ENCODE measurements around the gene ZNF582. TPM values are rescaled to one million over a fixed set of nuclear protein-coding genes. Genes with fewer than 3 reads are reported as not detected.
A peak's percentile ranks its signal among the peaks of the same experiment; 100 is the strongest.

Gene ZNF582
- total RNA-seq, 2 experiments from 2014 or later: 0.98 to 1.8 TPM

DNA sequence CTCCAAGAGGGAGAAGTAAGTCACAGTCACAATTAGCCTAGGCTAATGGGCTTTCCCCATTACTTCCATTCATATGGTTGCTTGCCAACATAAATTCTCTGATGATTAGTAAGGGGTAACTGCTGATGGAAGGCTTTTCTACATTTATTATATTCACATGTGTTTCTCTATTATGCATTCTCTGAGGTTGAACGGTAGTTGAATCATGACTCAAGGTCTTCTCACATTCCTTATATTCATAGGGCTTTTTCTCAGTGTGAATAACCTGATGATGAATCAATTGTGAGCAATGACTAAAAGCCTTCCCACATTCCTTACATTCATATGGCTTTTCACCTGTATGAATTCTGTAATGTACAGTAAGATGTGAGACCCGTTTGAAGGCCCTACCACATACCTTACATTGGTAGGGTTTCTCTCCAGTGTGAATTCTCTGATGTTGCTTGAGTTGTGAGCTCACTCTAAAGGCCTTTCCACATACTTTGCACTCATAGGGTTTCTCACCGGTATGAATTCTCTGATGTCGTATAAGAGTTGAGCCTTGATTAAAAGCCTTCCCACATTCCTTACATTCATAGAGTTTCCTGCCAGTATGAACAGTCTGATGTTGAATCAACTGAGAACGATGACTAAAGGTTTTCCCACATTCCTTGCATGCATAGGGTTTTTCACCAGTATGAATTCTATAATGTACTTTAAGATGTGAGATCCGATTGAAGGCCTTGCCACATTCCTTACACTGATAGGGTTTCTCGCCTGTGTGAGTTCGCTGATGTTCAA lies 9.3 kb downstream of the ZNF582 start:
- H3K4me1 Mint-ChIP-seq: peaks cover 7% of the 10 kb centered on the region
- CTCF ChIA-PET: no interaction called here

DNA sequence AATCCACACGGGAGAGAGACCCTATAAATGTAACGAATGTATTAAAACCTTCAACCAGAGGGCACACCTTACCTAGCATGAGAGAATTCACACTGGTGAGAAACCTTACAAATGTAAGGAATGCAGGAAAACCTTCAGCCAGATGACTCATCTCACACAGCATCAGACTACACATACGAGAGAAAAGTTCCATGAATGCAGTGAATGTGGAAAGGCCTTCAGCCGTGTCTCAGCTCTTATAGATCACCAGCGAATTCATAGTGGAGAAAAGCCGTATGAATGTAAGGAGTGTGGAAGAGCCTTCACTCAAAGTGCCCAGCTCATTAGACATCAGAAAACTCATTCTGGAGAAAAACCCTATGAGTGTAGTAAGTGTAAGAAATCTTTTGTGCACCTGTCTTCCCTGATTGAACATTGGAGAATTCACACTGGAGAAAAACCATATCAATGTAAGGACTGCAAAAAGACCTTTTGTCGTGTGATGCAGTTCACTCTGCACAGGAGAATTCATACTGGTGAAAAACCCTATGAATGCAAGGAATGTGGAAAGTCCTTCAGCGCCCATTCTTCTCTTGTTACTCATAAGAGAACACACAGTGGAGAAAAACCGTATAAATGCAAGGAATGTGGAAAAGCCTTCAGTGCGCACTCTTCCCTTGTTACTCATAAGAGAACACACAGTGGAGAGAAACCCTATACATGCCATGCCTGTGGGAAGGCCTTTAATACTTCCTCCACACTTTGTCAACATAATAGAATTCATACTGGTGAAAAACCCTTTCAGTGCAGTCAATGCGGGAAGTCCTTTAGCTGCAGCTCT lies 16.0 kb downstream of the ZNF582 start:
- intact Hi-C loops (cut with DNase I, micrococcal nuclease): no loop called here
- ATAC-seq (no peak), DNase-seq (no peak)
- ChIA-PET POLR2A (no interaction called here), CTCF (no interaction called here)
- Mint-ChIP-seq H3K4me1 (peaks cover 7% of the 10 kb centered on the region), H3K9me3 (ENCODE audit: low read depth) (peaks cover 77% of the 10 kb centered on the region), H3K27me3 (no peaks in the 10 kb centered on the region), H3K36me3 (ENCODE audit: low read depth) (peaks cover 83% of the 10 kb centered on the region), H3K27ac (no peak overlapping the region), H3K4me3 (no peak overlapping the region)

More for the DNA sequence above, 9.3 kb downstream of the ZNF582 start:
- DNase-seq: no peak
- peaks cover 70% of the 10 kb centered on the region for H3K36me3 Mint-ChIP-seq (ENCODE audit: low read depth)
- peaks cover 52% of the 10 kb centered on the region for H3K9me3 Mint-ChIP-seq (ENCODE audit: low read depth)
- no peak for ATAC-seq
- POLR2A ChIA-PET: no interaction called here
- intact Hi-C loops (cut with DNase I, micrococcal nuclease): no loop called here
- no peak overlapping the region for H3K27ac Mint-ChIP-seq
- no peaks in the 10 kb centered on the region for H3K27me3 Mint-ChIP-seq
- no peak overlapping the region for H3K4me3 Mint-ChIP-seq

DNA sequence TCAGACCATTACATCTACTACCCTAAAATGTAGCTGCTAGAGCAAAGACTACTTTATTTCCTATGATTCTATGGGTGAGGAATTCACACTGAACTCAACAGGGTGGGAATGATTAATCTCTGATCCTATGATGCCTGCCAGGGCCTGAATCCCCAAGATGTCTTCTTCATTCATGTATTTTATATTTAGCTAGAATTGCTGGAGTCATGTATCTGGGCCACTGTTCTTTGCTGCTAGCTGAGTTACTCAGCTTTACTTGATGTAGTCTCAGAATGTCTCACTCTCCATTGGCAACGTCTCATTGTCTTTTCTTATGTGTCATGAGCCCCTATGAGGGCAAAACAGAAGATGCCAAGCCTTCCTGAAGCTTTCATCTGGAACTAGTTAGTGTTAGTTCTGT lies 21.1 kb downstream of the ZNF582 start:
- no peak for ATAC-seq
- POLR2A ChIA-PET: no interaction called here
- H3K4me1 Mint-ChIP-seq: peaks cover 19% of the 10 kb centered on the region
- H3K36me3 Mint-ChIP-seq (ENCODE audit: low read depth): peaks cover 89% of the 10 kb centered on the region
- CTCF ChIA-PET: interaction anchor here (0.7 to 0.9 kb wide), 2 partner anchors 16 to 24 kb away, joined by 3 read pairs; no protein-coding TSS in a partner anchor
- H3K27ac Mint-ChIP-seq: no peak overlapping the region
- intact Hi-C loops (cut with DNase I, micrococcal nuclease): no loop called here
- H3K27me3 Mint-ChIP-seq: no peaks in the 10 kb centered on the region
- H3K4me3 Mint-ChIP-seq: no peak overlapping the region
- DNase-seq: no peak
- H3K9me3 Mint-ChIP-seq (ENCODE audit: low read depth): peaks cover 63% of the 10 kb centered on the region

DNA sequence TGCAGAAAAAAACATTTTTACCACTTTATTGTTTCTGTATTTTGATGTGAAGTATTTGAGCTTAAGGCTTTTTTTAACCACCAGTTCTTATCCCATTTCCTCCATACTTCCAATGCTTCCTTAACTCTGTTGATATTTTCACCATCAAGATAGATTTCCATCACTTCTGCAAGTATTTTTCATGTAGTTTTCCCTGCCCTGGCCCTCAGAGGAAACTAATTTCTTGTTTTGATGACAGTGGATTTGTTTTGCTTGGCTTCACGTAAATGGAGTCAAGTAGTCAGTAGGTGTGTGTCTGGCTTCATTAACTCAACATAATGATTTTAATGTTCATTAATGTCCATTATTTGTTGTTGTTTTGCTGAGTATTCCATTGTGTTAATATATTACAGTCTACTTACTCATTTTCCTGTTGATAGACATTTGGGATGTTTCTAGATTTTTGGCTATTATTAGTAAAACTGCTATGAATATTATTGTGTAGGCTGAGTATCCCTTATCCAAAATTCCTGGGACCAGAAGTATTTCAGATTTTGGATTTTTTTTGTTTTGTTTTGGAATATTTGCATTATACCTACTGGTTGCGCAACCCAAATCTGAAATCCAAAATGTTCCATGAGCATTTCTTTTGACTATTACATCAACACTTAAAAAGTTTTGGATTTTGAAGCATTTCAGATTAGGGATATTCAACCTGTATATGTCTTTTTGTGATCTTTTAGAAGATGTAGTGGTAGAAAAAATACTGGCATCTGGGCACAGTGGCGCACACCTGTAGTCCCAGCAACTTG lies 23.3 kb downstream of the ZNF582 start:
- ChIA-PET CTCF (interaction anchor here (2.9 kb wide), 1 partner anchor 23 kb away, joined by 11 read pairs; the partner anchor contains the start of gene ZNF582), POLR2A (no interaction called here)
- Mint-ChIP-seq H3K27me3 (no peaks in the 10 kb centered on the region), H3K27ac (no peak overlapping the region), H3K4me1 (peaks cover 19% of the 10 kb centered on the region), H3K4me3 (no peak overlapping the region), H3K36me3 (ENCODE audit: low read depth) (peaks cover 67% of the 10 kb centered on the region), H3K9me3 (ENCODE audit: low read depth) (peaks cover 58% of the 10 kb centered on the region)
- no peak for ATAC-seq
- no peak for DNase-seq
- intact Hi-C loops (cut with DNase I, micrococcal nuclease): no loop called here

DNA sequence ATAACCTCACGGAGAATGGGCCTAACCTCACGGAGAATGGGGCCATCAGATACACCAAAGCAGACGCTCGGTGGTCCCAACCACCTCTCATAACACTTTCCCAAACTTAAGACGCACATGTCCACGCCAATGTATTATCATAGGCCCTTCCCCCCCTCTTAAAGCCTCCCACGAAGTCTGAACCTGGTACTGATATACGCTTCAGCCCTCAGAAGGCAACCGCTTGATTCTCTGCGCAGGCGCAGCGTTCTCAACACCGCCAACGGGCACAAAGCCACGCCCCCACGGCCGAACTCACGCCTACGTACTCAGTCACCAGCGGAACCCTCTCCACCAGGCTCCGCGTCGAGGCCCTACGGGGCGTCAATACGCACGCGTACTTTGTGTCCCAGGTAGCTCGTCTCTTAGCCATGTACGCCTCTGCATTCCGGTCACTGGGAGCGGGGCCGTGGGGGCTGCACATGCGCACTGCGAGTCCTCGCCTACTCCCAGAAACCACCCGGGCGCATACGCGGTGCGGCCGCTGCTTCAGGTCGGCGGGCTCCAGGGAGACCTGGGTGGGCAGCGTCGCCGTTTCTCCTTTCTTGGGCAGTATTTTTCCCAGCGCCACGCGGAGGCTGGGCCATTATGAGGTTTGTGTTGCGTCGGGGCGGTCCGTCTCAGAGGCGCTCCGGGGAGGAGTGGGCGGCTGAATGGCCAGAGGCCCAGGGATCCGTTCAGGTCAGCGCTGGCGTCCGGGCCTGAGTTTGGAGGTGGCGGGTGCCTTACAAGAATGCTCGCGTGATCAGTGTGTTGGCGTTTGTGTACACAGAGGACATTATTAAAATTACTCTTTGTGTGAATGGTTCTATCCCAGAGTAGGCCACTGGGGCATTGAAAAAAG lies 25.3 kb downstream of the ZNF582 start:
- CTCF ChIA-PET: interaction anchor here (0.7 to 2.9 kb wide), 5 partner anchors 14 to 1131 kb away, joined by 3 to 11 read pairs (median 4); partner anchors contain the start of gene ZNF582
- intact Hi-C loops (cut with DNase I, micrococcal nuclease): loop anchor here in 1 of 2 experiments (1.0 kb wide), 5 partner anchors 25 to 227 kb away; partner anchors contain the start of genes ZFP28, ZNF582, ZNF583 and ZNF71
- Mint-ChIP-seq H3K36me3 (ENCODE audit: low read depth) (peaks cover 51% of the 10 kb centered on the region), H3K4me3 (peak overlapping the region; percentile 95), H3K27me3 (no peaks in the 10 kb centered on the region), H3K27ac (peak overlapping the region; percentile 89), H3K4me1 (peaks cover 19% of the 10 kb centered on the region), H3K9me3 (ENCODE audit: low read depth) (peaks cover 53% of the 10 kb centered on the region)
- ATAC-seq (peak; percentile 99), DNase-seq (peak; percentile 92)
- POLR2A ChIA-PET: no interaction called here

DNA sequence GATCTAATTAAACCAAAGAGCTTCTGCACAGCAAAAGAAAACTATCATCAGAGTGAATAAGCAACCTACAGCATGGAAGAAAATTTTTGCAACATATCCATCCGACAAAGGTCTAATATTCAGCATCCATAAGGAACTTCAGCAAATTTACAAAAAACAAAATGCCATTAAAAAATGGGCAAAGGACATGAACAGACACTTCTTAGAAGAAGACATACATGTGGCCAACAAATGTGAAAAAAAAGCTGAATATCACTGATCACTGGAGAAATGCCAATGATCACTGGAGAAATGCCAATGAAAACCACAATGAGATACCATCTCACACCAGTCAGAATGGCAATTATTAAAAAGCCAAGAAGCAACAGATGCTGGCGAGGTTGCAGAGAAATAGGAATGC lies 32.5 kb downstream of the ZNF582 start:
- Mint-ChIP-seq H3K4me3 (no peak overlapping the region), H3K27ac (no peak overlapping the region), H3K36me3 (ENCODE audit: low read depth) (peaks cover 36% of the 10 kb centered on the region), H3K4me1 (no peaks in the 10 kb centered on the region), H3K9me3 (ENCODE audit: low read depth) (peaks cover 52% of the 10 kb centered on the region), H3K27me3 (no peaks in the 10 kb centered on the region)
- POLR2A ChIA-PET: no interaction called here
- CTCF ChIA-PET: interaction anchor here (1.7 kb wide), 1 partner anchor 12 kb away, joined by 7 read pairs; no protein-coding TSS in a partner anchor
- intact Hi-C loops (cut with DNase I, micrococcal nuclease): no loop called here
- DNase-seq (no peak), ATAC-seq (no peak)

DNA sequence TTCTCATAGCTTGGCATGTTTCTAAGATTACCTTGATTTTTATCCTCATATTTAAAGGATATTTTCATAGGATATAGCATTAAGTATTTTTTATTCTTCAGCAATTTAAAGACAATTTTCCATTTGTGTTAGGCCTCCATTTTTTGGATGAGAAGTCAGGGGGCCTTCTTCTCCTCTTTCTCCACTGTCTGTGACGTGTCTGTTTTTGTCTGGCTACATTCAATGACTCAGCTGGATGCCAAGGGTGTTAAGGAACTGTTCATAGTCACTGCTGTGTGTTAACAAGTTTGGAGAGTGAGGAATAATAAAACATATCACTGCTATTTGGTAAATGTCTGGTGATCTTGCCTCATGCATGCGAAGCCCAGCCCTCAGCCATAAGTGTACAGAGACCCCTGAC lies 36.4 kb downstream of the ZNF582 start:
- Mint-ChIP-seq H3K9me3 (ENCODE audit: low read depth) (peaks cover 31% of the 10 kb centered on the region), H3K27ac (no peak overlapping the region), H3K4me1 (no peaks in the 10 kb centered on the region), H3K4me3 (no peak overlapping the region), H3K36me3 (ENCODE audit: low read depth) (peaks cover 30% of the 10 kb centered on the region), H3K27me3 (no peaks in the 10 kb centered on the region)
- CTCF ChIA-PET: interaction anchor here (1.4 kb wide), 1 partner anchor 11 kb away, joined by 3 read pairs; no protein-coding TSS in a partner anchor
- DNase-seq (no peak), ATAC-seq (no peak)
- intact Hi-C loops (cut with DNase I, micrococcal nuclease): no loop called here
- POLR2A ChIA-PET: no interaction called here

DNA sequence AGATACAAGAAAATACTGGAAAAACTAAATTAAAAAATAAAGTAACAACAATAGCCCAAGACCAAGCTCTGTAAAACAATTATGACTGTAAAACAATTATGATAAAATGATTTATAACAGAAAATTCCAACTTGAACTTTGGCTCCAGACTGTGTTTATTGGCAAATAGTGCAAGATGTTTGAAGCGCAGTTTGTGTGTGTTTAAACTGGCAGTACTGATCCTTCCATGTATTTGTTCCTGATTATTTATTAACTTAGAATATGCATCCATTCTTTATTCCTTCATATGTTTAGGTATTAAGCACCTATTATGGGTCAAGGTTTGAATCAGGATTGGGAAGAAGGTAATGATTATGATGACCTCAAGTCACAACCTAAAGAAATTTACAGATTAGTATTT lies 37.8 kb downstream of the ZNF582 start:
- Mint-ChIP-seq H3K4me1 (no peaks in the 10 kb centered on the region), H3K27ac (no peak overlapping the region), H3K4me3 (no peak overlapping the region), H3K9me3 (ENCODE audit: low read depth) (peaks cover 22% of the 10 kb centered on the region), H3K27me3 (no peaks in the 10 kb centered on the region), H3K36me3 (ENCODE audit: low read depth) (peaks cover 21% of the 10 kb centered on the region)
- ChIA-PET CTCF (interaction anchor here (1.9 kb wide), 1 partner anchor 102 kb away, joined by 7 read pairs; no protein-coding TSS in a partner anchor), POLR2A (no interaction called here)
- intact Hi-C loops (cut with DNase I, micrococcal nuclease): no loop called here
- DNase-seq: no peak
- ATAC-seq: no peak

DNA sequence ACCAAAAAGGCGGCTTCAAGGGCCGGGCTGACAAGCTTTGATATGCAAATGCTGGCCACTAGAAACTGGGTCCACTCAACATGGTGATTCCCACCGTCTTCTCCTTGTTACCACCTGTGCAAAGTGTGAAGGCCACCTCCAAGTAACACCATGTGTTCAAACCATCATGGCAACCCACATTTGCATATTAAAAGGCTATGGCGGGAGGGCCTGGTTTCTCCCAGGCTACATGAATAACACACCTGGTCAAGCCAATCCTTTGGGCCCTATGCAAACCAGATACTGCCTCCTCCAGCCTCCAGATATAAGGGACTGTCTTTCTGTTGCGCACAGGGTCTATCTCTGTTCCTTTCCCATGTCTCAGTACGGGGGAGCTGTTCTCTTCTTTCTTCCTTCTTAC lies 42.1 kb downstream of the ZNF582 start:
- intact Hi-C loops (cut with DNase I, micrococcal nuclease): loop anchor here in 1 of 2 experiments (2.0 to 5.0 kb wide), 2 partner anchors 99 to 274 kb away; no protein-coding TSS in a partner anchor
- no peaks in the 10 kb centered on the region for H3K36me3 Mint-ChIP-seq (ENCODE audit: low read depth)
- CTCF ChIA-PET: interaction anchor here (0.8 to 1.0 kb wide), 3 partner anchors 9 to 99 kb away, joined by 3 to 4 read pairs (median 4); no protein-coding TSS in a partner anchor
- H3K9me3 Mint-ChIP-seq (ENCODE audit: low read depth): no peaks in the 10 kb centered on the region
- no peak overlapping the region for H3K27ac Mint-ChIP-seq
- POLR2A ChIA-PET: no interaction called here
- no peaks in the 10 kb centered on the region for H3K4me1 Mint-ChIP-seq
- H3K4me3 Mint-ChIP-seq: no peak overlapping the region
- no peaks in the 10 kb centered on the region for H3K27me3 Mint-ChIP-seq
- ATAC-seq (no peak), DNase-seq (no peak)

DNA sequence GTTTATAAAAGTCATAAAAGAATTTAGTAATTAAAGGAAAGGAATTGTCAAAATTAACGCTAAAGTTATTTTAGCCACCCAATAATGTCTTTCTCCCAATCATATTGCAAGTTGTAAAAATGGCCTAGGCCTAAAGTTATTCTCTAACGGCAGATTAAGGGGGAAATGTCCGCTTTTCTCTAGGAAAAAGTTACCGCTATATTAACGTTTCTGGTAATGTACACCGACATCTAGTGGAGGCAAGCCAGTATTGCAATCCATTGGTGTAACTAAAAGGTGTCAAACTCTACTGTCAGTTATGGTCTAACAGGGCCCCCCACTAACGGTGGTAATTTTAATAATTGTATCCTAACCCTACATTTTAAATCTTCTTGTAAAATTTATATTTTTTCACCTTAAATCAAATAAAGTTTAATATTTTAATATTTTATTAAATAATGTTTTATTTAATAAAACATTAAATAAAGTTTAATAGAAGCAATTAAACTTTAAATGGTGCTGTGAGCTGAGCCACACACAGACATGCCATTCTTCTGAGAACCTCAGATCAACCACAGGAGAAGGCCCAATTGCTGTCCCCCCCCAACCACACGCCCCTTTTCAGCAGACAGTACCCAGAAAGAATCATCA lies 42.8 kb downstream of the ZNF582 start:
- H3K9me3 Mint-ChIP-seq (ENCODE audit: low read depth): no peaks in the 10 kb centered on the region
- H3K27ac Mint-ChIP-seq: no peak overlapping the region
- peak; percentile 44 for ATAC-seq
- no peaks in the 10 kb centered on the region for H3K36me3 Mint-ChIP-seq (ENCODE audit: low read depth)
- no peak overlapping the region for H3K4me3 Mint-ChIP-seq
- CTCF ChIA-PET: interaction anchor here (0.6 to 3.3 kb wide), 4 partner anchors 79 to 98 kb away, joined by 3 to 20 read pairs (median 4); no protein-coding TSS in a partner anchor
- intact Hi-C loops (cut with DNase I, micrococcal nuclease): loop anchor here (1.0 to 5.0 kb wide), 5 partner anchors 97 to 284 kb away; no protein-coding TSS in a partner anchor
- no peaks in the 10 kb centered on the region for H3K4me1 Mint-ChIP-seq
- DNase-seq: peak; percentile 69
- no peaks in the 10 kb centered on the region for H3K27me3 Mint-ChIP-seq
- POLR2A ChIA-PET: no interaction called here
